HG03469 (cell line): ENCODE data around the gene CAMSAP3.

Source experiments
- ATAC-seq: cut with Tn5 transposase; IDR thresholded peaks from one replicate; pipeline ENCODE4 v1.9.1; 2021; ENCODE audit warnings: mild to moderate bottlenecking, moderate library complexity, moderate number of reproducible peaks; ENCODE audit not compliant: unreplicated experiment

CAMSAP3 gene

GRCh38 chr19:7644550-7644877 is 48.9 kb downstream of the CAMSAP3 start:
- ATAC-seq = no peak

DNA sequence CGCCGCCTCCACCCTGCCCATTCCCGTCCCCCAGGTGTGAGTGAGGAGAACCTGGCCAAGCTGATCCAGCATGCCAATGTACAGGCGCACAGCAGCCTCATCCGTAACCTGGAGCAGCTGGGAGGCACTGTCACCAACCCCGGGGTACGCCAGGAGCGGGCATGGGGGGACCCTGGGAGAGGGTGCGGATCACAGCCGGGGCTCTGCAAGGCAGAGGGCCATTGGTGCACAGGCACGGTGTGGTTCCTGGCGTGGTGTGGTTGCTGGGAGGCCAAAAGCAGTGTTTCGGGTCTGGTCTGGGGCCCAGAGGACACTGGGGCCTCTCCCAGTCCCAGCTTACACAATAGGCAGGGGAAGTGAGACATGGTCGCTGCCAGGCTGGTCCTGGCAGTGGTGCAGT is 49.5 kb downstream of the CAMSAP3 start:
- ATAC-seq = no peak

GRCh38 chr19:7645656-7646425 is 50.2 kb downstream of the CAMSAP3 start:
- ATAC-seq = no peak

- ATAC-seq = no peak
These were observed 50.7 kb downstream of the CAMSAP3 start for GRCh38 chr19:7646426-7646700.

DNA sequence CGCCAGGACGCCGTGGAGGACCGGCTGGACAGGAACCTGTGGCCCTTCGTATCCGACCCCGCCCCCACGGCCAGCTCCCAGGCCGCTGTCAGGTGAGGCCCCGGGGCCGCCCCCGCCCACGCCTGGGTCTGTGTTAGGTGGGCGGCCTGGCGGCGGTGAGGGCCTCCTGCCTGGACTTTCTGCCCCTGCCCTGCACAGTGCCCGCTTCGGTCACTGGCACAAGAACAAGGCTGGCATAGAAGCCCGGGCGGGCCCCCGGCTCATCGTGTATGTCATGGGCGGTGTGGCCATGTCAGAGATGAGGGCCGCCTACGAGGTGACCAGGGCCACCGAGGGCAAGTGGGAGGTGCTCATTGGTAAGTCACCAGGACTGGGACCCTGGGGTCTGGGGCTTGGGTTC is 51.5 kb downstream of the CAMSAP3 start:
- no peak for ATAC-seq

GRCh38 chr19:7648265-7649014 is 52.8 kb downstream of the CAMSAP3 start:
- no peak for ATAC-seq

GRCh38 chr19:7650148-7650547 is 54.5 kb downstream of the CAMSAP3 start:
- ATAC-seq = no peak

DNA sequence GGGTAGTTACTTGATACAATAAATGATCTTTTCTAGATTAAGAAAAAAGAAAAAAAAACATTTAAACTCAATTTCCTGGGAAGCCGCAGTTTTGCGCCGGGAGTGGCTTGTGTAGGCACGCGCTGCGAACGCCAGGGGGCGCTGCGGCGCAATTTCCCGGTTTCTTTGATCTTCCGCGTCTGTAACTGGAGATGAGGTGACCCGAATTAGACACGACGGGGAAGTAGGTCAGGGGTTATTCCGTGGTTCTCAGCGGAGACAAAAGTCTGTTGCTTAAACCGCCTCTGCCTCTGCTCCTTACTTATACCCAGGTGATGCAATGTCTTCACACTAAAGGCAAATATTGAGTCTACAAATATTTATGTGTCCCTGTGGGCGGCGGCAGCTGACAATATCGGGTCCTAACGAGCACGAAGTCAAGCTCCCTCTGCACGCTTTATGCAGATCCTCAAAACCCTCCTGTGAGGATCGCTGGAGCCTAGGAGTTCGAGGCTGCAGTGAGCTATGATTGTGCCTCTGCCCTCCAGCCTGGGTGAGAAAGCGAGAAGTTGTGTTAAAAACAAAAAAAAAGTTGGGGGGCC is 56.5 kb downstream of the CAMSAP3 start:
- ATAC-seq = no peak

- ATAC-seq = no peak
These were observed 58.7 kb downstream of the CAMSAP3 start for GRCh38 chr19:7654401-7654800.

GRCh38 chr19:7655581-7655980 is 59.9 kb downstream of the CAMSAP3 start:
- no peak for ATAC-seq

DNA sequence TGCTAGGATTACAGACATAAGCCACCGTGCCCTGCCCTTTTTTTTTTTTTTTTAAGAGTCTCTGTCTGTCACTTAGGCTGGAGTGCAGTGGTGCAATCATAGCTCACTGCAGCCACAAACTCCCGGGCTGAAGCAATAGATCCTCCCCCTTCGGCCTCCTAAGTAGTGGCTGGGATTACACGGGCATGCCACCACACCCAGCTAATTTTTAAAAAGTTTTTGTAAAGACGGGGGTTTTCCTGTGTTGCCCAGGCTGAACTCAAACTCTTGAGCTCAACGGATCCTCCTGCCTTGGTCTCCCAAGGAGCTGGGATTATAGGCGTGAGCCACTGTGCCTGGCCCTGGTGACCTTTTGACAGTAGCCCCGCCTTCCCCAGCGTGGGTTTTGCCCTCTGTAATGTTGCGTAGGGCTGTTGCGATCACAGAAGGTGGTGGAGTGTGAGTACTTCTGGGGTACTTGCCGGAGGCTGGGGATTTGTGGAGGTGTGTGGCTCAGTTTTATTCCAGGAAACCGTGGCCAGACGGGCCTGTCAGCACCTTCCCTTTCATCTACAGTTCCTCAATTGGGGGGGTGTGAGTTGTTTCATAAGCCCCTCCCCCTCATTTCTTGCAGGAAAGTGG is 61.6 kb downstream of the CAMSAP3 start:
- no peak for ATAC-seq

DNA sequence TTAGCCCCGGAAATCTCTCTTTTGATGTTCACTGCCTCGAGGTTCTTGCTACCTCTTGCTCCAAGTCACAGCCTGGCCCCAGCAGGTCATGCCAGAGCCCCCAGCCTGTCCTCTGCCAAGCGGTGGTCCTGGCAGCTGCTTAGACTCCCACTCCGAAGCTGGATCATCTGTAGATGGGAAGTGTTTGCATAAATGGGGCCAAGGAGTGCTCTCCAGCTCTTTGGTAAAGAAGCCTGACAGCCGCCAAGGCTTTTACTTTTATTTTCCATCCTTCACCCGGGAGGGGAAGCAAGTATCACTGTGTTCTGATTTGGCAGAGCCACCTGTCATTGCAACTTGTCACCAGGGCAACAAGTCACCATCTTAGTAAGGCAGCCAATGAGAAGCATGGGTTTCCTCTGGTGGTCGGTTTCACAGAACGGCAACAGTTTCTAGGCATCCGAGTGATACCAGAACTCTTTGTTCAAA is 62.6 kb downstream of the CAMSAP3 start:
- no peak for ATAC-seq

- ATAC-seq = no peak
These were observed 66.3 kb downstream of the CAMSAP3 start for GRCh38 chr19:7661744-7662538.

GRCh38 chr19:7662657-7663056 is 67.0 kb downstream of the CAMSAP3 start:
- no peak for ATAC-seq

GRCh38 chr19:7663706-7664105 is 68.0 kb downstream of the CAMSAP3 start:
- no peak for ATAC-seq

GRCh38 chr19:7665076-7665475 is 69.4 kb downstream of the CAMSAP3 start:
- ATAC-seq = no peak
